Testis (tissue), 2 donors: Measurements from ENCODE around the gene SERPIND1.

Experiments used
- POLR2A ChIP-seq: fragments of 450-650 bp; IDR thresholded peaks from one replicate; pipeline ENCODE4 v1.6.1; 2017; ENCODE audit warnings: antibody characterized with exemption, mild to moderate bottlenecking, moderate library complexity
- TF ChIP-seq, protein P1 (sequence below), 3 experiments: fragments of 450-650 bp in 2 of 3; fragments of 200-600 bp in 1 of 3; sonication (generic) in 1 of 3; IDR thresholded peaks; one replicate each; pipeline ENCODE4 v1.5.1; 2016 to 2019; ENCODE audit warnings: antibody characterized with exemption in 3 of 3, mild to moderate bottlenecking in 2 of 3, moderate library complexity in 1 of 3

DNA sequence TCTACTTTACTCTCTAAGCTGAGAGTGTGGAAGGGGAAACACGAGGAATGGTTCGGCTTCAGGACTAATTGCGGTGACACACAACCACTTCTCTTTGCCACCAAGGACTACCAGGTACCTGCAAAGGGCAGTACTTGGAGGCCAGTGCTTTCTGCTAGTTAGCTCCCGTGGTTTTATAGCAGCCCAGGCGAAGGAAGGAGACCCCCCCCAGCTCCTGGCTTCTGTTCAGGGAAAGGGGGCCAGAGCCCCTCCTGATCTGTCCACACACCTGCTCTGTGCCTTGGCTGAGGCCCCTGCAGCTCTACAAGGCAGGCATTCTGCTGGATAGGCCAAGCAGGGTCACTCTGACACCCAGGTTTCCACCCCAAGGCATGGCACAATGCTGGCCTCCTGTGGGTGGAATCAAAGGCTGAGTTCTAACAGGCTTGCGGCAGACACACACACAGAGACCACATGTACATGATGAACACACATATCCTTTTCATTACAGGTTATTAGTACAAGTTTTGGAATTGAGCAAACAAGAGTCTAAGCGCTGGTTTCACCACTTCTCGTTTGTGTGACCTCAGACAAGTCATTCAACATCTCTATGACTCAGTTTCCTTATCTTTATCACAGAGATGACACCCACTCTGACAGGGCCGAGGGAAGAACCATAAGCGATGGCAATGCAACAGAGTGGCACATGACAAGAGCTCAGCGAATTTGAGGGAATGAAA lies 7.5 kb downstream of the SERPIND1 start:
- TF ChIP-seq, protein P1, sequence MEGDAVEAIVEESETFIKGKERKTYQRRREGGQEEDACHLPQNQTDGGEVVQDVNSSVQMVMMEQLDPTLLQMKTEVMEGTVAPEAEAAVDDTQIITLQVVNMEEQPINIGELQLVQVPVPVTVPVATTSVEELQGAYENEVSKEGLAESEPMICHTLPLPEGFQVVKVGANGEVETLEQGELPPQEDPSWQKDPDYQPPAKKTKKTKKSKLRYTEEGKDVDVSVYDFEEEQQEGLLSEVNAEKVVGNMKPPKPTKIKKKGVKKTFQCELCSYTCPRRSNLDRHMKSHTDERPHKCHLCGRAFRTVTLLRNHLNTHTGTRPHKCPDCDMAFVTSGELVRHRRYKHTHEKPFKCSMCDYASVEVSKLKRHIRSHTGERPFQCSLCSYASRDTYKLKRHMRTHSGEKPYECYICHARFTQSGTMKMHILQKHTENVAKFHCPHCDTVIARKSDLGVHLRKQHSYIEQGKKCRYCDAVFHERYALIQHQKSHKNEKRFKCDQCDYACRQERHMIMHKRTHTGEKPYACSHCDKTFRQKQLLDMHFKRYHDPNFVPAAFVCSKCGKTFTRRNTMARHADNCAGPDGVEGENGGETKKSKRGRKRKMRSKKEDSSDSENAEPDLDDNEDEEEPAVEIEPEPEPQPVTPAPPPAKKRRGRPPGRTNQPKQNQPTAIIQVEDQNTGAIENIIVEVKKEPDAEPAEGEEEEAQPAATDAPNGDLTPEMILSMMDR (IDR thresholded peaks at IDR 0.05): no peak
- no peak for TF ChIP-seq POLR2A
